ENCODE data around the gene NEMF.
A peak's percentile ranks its signal among the peaks of the same experiment; 100 is the strongest.
"Not testable (repeated sequence)": the region's sequence is repeated elsewhere in the genome, so short reads cannot be mapped to it uniquely, and the experiment has no call there.

The NEMF gene

GRCh38 chr14:49888293-49888692 lies 35.7 kb upstream of the NEMF start:
- peaks cover 17% of the 10 kb centered on the region for H3K4me1 Mint-ChIP-seq (ENCODE audit: low read depth)

GRCh38 chr14:49886523-49886922 lies 33.9 kb upstream of the NEMF start:
- peak overlapping the region; percentile 41 for H3K27ac Mint-ChIP-seq
- no peak overlapping the region for H3K4me3 Mint-ChIP-seq

More at GRCh38 chr14:49888293-49888692, 35.7 kb upstream of the NEMF start:
- Mint-ChIP-seq H3K27me3 (ENCODE audit: low read depth) (no peaks in the 10 kb centered on the region), H3K4me3 (no peak overlapping the region), H3K27ac (no peak overlapping the region), H3K36me3 (ENCODE audit: low read depth) (peaks cover 8% of the 10 kb centered on the region), H3K9me3 (no peaks in the 10 kb centered on the region)

DNA sequence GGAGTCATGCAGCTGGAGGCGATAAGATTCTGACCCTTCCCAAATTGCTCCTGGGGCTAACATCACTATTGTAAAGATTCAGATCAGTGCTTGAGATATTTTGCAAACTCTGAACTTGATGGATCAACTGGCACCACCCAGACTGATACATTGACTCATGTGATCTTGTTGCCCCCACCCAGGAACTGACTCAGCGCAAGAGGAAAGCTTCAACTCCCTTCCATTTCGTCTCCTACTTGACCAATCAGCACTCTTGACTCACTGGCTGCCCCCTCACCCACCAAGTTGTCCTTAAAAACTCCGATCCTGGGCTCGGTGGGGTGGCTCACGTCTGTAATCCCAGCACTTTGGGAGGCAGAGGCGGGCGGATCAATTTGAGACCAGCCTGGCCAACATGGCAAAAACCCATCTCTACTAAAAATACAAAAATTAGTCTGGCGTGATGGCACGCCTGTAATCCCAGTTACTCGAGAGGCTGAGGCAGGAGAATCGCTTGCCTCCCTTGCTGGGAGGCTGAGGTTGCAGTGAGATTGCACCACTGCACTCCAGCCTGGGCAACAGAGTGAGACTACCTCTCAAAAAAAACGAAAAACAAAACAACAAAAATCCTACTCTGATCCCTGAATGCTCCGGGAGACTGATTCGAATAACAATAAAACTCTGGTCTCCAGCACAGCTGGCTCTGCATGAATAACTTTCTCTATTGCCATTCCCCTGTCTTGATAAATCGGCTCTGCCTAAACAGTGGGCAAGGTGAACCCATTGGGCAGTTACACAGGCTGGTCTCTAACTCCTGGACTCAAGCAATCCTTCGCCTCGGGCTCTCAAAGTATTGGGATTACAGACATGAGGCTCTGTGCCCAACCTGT lies 30.5 kb upstream of the NEMF start:
- H3K4me1 Mint-ChIP-seq (ENCODE audit: low read depth), result peaks cover 28% of the 10 kb centered on the region
- peaks cover 3% of the 10 kb centered on the region for H3K36me3 Mint-ChIP-seq (ENCODE audit: low read depth)
- H3K27ac Mint-ChIP-seq, result no peak overlapping the region

More at GRCh38 chr14:49886523-49886922, 33.9 kb upstream of the NEMF start:
- H3K36me3 Mint-ChIP-seq (ENCODE audit: low read depth), result peaks cover 3% of the 10 kb centered on the region
- peaks cover 12% of the 10 kb centered on the region for H3K4me1 Mint-ChIP-seq (ENCODE audit: low read depth)
- no peaks in the 10 kb centered on the region for H3K27me3 Mint-ChIP-seq (ENCODE audit: low read depth)
- H3K9me3 Mint-ChIP-seq, result no peaks in the 10 kb centered on the region

DNA sequence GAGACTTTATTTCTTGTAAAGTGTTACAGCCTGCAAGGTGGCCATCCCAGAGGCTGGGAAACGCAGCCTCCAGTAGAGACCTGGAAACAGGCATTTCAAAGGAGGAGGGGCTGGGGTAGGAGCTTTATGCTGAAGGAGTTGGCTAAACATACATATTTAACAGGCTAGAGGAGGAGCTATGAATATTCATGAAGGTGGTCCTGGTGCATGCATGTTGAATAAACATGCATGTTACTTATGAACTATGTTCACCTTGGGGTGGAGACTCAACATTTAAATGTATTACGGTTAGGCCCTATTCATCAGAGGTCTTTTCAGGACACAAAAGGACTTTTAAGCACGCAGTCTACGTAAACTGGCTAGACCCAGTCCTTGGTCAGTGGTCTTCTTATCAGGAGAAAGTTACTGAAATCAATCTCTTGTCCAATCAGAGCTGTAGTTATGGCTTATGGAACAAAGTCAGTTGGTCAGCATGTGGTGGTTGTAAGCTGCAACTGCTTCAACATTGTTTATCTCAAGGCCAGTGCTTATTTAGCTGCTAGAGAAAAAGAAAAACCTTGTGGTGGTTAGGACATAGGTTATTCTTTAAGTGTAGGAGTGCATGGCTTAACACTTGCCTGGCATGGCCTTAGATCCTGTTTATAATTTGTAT lies 28.9 kb upstream of the NEMF start:
- H3K27ac Mint-ChIP-seq, result no peak overlapping the region

More for the DNA sequence above, 30.5 kb upstream of the NEMF start:
- no peak overlapping the region for H3K4me3 Mint-ChIP-seq
- H3K9me3 Mint-ChIP-seq, result no peaks in the 10 kb centered on the region
- no peaks in the 10 kb centered on the region for H3K27me3 Mint-ChIP-seq (ENCODE audit: low read depth)

GRCh38 chr14:49880267-49881064 lies 27.9 kb upstream of the NEMF start:
- Mint-ChIP-seq H3K9me3 (no peaks in the 10 kb centered on the region), H3K27ac (peak overlapping the region; percentile 59), H3K4me1 (ENCODE audit: low read depth) (peaks cover 21% of the 10 kb centered on the region), H3K36me3 (ENCODE audit: low read depth) (no peaks in the 10 kb centered on the region), H3K27me3 (ENCODE audit: low read depth) (peaks cover 4% of the 10 kb centered on the region), H3K4me3 (no peak overlapping the region)

More for the DNA sequence above, 28.9 kb upstream of the NEMF start:
- Mint-ChIP-seq H3K36me3 (ENCODE audit: low read depth) (peaks cover 2% of the 10 kb centered on the region), H3K9me3 (no peaks in the 10 kb centered on the region), H3K4me1 (ENCODE audit: low read depth) (peaks cover 25% of the 10 kb centered on the region), H3K4me3 (no peak overlapping the region), H3K27me3 (ENCODE audit: low read depth) (no peaks in the 10 kb centered on the region)

DNA sequence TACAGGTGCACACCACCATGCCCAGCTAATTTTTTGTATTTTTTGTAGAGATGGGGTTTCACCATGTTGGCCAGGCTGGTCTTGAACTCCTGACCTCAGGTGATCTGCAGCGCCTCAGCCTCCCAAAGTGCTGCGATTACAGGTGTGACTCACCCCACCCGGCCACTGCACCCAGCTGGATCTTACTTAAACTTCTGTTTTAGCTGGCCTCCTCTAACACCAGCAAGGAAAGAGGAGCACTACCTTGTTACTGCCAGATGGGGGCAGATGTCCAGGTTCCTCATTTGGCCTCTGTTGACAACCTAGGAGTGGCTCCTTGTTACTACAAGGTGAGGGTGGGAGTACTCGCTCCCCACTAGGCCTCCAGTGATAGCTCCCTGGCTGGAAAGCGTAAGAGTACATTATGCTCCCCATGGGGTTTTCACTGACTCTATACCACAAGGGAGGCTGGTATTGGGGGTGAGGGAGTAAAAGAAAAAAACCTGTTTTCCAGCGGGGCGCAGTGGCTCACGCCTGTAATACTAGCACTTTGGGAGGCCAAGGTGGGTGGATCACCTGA lies 27.1 kb upstream of the NEMF start:
- Mint-ChIP-seq H3K27me3 (ENCODE audit: low read depth) (peaks cover 4% of the 10 kb centered on the region), H3K36me3 (ENCODE audit: low read depth) (no peaks in the 10 kb centered on the region), H3K4me3 (no peak overlapping the region), H3K4me1 (ENCODE audit: low read depth) (peaks cover 19% of the 10 kb centered on the region), H3K27ac (peak overlapping the region; percentile 60), H3K9me3 (no peaks in the 10 kb centered on the region)

DNA sequence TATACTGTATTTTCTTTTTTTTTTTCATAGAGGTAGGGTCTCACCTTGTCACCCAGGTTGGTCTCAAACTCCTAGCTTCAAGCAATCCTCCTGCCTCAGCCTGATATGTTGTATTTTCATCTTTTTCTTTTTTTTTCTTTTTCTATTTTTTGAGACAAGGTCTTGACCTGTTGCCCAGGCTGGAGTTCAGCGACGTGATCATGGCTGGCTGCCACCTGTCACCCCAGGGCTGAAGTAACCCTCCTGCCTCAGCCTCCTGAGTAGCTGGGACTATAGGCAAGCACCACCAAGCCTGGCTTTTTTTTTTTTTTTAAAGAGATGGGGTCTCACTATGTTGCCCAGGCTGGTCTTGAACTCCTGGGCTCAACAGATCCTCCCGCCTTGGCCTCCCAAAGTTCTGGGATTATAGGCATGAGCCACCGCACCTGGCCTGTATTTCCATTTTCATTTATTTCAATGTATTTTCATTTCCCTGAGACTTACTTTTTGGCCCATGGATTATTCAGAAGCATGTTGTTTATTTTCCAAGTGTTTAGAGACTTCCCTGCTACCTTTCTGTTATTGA lies 24.1 kb upstream of the NEMF start:
- Mint-ChIP-seq H3K4me1 (ENCODE audit: low read depth) (peaks cover 19% of the 10 kb centered on the region), H3K27me3 (ENCODE audit: low read depth) (peaks cover 4% of the 10 kb centered on the region), H3K9me3 (no peaks in the 10 kb centered on the region), H3K4me3 (no peak overlapping the region), H3K27ac (no peak overlapping the region), H3K36me3 (ENCODE audit: low read depth) (no peaks in the 10 kb centered on the region)

GRCh38 chr14:49875640-49876198 lies 23.1 kb upstream of the NEMF start:
- no peaks in the 10 kb centered on the region for H3K9me3 Mint-ChIP-seq
- H3K27me3 Mint-ChIP-seq (ENCODE audit: low read depth), result peaks cover 4% of the 10 kb centered on the region
- H3K27ac Mint-ChIP-seq, result no peak overlapping the region
- no peaks in the 10 kb centered on the region for H3K36me3 Mint-ChIP-seq (ENCODE audit: low read depth)
- no peak overlapping the region for H3K4me3 Mint-ChIP-seq
- H3K4me1 Mint-ChIP-seq (ENCODE audit: low read depth), result peaks cover 17% of the 10 kb centered on the region

- not testable (repeated sequence) for H3K27ac Mint-ChIP-seq; H3K36me3 Mint-ChIP-seq (ENCODE audit: low read depth); H3K9me3 Mint-ChIP-seq; H3K27me3 Mint-ChIP-seq (ENCODE audit: low read depth); H3K4me3 Mint-ChIP-seq
- H3K4me1 Mint-ChIP-seq (ENCODE audit: low read depth), result peaks cover 12% of the 10 kb centered on the region
These were observed 21.0 kb upstream of the NEMF start for GRCh38 chr14:49873548-49873947.

- Mint-ChIP-seq H3K4me1 (ENCODE audit: low read depth) (peaks cover 18% of the 10 kb centered on the region), H3K36me3 (ENCODE audit: low read depth) (no peaks in the 10 kb centered on the region), H3K27me3 (ENCODE audit: low read depth) (no peaks in the 10 kb centered on the region), H3K27ac (no peak overlapping the region), H3K9me3 (no peaks in the 10 kb centered on the region), H3K4me3 (no peak overlapping the region)
These were observed 18.3 kb upstream of the NEMF start for GRCh38 chr14:49870908-49871307.

DNA sequence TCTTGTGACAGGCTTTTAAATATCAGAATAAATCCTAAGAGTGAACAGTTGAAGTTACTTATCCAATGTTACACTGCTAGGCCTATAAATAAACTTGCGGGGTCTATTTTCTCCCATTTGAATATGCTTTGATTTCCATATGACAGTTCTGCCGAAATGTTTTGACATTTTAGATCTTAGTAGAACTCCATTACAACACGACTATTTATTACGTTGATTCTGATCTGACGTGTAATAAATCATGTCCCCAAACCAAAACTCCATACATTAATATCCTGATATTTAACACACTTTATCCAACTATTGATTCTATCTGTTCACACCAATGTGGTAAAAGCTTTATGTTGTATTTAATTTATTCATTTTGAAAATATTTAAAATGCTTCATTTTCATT lies 16.1 kb upstream of the NEMF start:
- no peaks in the 10 kb centered on the region for H3K36me3 Mint-ChIP-seq (ENCODE audit: low read depth)

GRCh38 chr14:49867831-49868719 lies 15.5 kb upstream of the NEMF start:
- no peaks in the 10 kb centered on the region for H3K36me3 Mint-ChIP-seq (ENCODE audit: low read depth)
- H3K27me3 Mint-ChIP-seq (ENCODE audit: low read depth), result no peaks in the 10 kb centered on the region
- peaks cover 18% of the 10 kb centered on the region for H3K4me1 Mint-ChIP-seq (ENCODE audit: low read depth)
- peak overlapping the region; percentile 97 for H3K27ac Mint-ChIP-seq
- H3K9me3 Mint-ChIP-seq, result no peaks in the 10 kb centered on the region
- peak overlapping the region; percentile 90 for H3K4me3 Mint-ChIP-seq

More for the DNA sequence above, 16.1 kb upstream of the NEMF start:
- Mint-ChIP-seq H3K9me3 (no peaks in the 10 kb centered on the region), H3K4me3 (peak overlapping the region; percentile 86), H3K27me3 (ENCODE audit: low read depth) (no peaks in the 10 kb centered on the region), H3K4me1 (ENCODE audit: low read depth) (peaks cover 18% of the 10 kb centered on the region), H3K27ac (peak overlapping the region; percentile 97)

- Mint-ChIP-seq H3K27me3 (ENCODE audit: low read depth) (peaks cover 3% of the 10 kb centered on the region), H3K9me3 (no peaks in the 10 kb centered on the region), H3K4me3 (no peak overlapping the region), H3K27ac (no peak overlapping the region), H3K4me1 (ENCODE audit: low read depth) (peaks cover 27% of the 10 kb centered on the region), H3K36me3 (ENCODE audit: low read depth) (peaks cover 3% of the 10 kb centered on the region)
These were observed 12.9 kb upstream of the NEMF start for GRCh38 chr14:49865431-49865859.

Measured in T-helper 1 cell treated with Interleukin-12 subunit alpha and Interleukin-12 subunit beta and Interleukin-4 antibody, amounts not matched to agents 30 μg/mL and 1 μg/mL, for 36 hours (primary cell).